Activated CD4-positive, alpha-beta T cell treated with anti-CD3 and anti-CD28 coated beads, Interleukin-2, amount 50 U/mL, for 48 hours (primary cell): ENCODE measurements around the gene SIK1.

Experiments used
- DNase-seq, 2 experiments: peaks; one replicate each; pipeline ENCODE4 v3.0.0-alpha.2; 2020

Gene SIK1

DNA sequence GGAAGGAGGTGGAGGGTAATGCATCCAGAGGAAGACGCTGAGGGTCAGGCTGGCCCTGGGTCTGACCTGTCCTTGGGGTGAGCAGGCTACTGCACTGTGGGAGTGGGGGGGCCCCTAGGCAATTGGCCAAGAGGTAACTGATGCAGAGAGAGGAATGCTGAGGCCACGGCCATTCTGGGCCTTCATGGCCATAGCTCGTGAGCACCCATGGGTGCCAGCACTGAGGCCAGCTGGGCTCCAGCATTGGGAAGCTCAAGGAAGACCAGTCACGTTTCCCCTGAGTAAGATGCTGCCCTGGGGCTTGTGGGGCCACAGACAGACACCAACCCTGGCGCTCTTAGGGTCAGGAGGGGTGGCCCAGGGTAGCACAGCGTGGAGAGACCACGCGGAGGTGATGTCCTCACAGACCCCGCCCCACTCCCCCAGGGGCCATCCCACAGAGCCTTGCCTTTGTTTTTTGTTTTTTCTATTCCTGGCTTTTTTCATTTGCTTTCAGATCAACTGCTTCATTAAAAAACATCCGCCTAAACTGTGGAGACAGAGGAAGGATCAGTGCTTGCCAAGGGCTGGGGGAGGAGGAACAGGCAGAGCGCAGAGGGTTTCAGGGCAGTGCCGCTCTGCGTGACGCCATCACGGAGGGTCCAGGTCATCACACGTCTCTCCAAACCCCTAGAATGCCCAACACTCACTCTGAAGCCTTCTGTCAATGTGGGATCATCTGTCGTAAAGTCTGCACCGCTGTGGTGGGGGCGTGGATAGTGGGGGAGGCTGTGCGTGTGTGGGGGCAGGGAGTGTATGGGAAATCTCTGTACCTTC lies 61.1 kb downstream of the SIK1 start:
- DNase-seq = no peak

GRCh38 chr21:43364851-43365424 lies 62.0 kb downstream of the SIK1 start:
- no peak for DNase-seq
